Fibroblast of peridontal ligament (primary cell): ENCODE results near the gene NR2F6.

Source experiments
- DNase-seq: peaks from one replicate; pipeline ENCODE4 v3.0.0-alpha.2; 2010; ENCODE audit errors: extremely low read depth

NR2F6 gene

GRCh38 chr19:17237747-17238706, 7.7 kb downstream of the NR2F6 start:
- DNase-seq: no peak

- DNase-seq: no peak
Observed at GRCh38 chr19:17236811-17237543, 8.7 kb downstream of the NR2F6 start.

DNA sequence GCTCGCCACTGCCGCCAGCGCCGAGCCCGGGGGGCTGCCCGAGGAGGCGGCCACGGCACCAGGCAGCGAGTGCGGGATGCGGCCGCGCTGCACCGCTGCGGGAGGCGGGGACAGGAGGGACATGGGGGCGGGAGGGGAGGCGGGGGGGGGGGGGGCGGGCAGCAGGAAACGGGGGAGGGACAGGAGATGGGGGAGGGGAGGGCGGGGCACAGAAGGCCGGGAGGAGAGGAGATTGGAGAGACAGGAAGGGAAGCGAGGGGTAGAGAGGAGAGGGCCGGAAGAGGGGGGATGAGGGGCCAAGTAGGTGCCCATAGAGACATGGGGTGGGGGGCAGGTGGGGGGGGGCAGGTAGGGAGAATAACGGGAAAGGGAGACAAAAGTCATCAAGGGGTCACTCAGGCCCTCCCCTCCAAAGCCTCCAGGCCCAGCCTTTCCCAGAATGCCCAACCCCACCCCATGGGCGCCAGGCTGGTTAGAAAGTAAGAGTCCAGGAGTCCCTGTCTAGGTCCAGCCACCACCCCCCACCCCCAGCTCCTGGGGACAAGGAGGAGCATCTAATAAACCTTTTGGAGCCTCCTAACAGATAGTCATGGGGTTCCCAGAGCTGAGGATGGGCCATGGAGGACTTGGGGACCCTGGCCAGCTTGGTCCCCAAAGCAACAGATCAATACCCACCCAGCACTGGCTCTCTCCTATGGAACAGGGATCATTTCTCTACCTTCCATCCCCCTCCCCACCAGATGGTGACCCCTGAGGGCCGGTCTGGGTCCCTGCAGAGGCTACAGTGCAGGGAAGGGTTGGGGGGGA, 9.5 kb downstream of the NR2F6 start:
- DNase-seq: no peak

DNA sequence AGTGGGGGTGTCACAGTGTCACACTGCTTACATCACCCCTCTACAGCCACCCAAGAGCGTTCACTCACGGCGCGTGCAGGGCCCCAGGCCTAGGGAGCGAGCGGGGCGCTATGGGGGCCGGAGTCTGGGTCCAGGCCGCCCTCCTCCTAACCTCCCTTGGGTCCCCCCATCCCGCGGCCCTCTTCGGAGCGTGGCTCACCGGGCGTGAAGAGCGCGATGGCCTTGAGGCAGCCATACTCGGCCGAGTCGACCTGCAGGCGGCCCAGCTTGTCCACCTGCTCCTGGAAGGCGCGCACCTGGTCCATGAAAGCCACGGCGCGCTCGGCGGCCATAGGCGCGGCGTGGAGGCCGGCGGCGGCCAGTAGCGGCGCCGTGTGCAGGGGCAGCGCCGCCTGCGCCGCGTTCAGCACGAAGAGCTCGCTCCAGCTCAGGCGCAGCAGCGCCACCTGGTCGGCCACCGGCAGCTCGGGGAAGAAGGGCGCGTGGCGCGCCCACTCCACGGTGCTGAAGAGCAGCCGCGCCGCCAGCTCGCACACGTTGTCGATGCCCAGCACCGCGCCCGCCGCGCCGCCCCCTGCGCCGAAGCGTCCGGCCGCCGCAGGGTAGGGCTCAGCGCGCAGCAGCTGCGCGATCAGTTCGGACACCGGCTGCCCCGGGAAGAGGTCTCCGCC, 10.3 kb downstream of the NR2F6 start:
- peak; percentile 58 for DNase-seq

- DNase-seq: peak; percentile 29
Observed at GRCh38 chr19:17234911-17235299, 10.8 kb downstream of the NR2F6 start.

DNA sequence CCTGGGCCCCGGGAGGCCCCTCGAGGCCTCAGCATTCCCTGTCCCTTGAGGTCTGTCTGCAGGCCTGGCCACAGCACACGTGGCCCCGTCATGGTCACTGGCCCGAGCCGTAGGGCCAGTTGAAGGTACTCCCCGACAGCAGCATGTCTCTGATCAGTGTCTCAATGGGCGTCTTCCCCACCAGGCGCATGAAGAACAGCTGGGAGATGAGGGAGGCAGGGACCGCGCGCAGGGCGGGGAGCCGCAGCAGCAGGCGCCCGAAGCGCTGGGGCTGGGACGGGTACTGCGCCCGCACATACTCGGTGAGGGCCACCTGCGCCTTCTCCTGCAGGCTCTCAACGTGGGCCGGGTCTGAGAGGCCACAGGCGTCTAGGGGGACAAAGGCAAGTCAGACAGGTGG, 13.5 kb downstream of the NR2F6 start:
- DNase-seq: no peak

DNA sequence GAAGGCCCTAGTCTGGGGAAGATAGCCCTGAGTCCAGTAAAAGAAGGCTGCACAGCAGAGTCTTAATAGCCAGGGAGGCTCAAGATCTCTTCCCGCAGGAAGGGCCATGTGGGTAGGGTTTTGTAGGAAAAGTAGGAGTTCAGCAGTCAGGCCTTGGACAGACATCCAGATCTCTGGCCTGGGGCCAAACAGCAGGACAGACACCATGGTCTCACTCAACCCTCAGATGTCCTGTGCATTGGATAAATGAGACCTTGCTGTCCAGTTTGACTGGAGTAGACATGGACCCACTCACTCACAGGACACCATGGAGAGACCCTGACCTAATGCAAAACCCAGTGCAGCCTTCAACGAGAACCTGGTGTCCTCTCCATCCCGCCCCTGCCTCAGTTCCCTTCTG, 15.8 kb downstream of the NR2F6 start:
- DNase-seq: no peak

GRCh38 chr19:17227798-17228367, 17.8 kb downstream of the NR2F6 start:
- DNase-seq: no peak

DNA sequence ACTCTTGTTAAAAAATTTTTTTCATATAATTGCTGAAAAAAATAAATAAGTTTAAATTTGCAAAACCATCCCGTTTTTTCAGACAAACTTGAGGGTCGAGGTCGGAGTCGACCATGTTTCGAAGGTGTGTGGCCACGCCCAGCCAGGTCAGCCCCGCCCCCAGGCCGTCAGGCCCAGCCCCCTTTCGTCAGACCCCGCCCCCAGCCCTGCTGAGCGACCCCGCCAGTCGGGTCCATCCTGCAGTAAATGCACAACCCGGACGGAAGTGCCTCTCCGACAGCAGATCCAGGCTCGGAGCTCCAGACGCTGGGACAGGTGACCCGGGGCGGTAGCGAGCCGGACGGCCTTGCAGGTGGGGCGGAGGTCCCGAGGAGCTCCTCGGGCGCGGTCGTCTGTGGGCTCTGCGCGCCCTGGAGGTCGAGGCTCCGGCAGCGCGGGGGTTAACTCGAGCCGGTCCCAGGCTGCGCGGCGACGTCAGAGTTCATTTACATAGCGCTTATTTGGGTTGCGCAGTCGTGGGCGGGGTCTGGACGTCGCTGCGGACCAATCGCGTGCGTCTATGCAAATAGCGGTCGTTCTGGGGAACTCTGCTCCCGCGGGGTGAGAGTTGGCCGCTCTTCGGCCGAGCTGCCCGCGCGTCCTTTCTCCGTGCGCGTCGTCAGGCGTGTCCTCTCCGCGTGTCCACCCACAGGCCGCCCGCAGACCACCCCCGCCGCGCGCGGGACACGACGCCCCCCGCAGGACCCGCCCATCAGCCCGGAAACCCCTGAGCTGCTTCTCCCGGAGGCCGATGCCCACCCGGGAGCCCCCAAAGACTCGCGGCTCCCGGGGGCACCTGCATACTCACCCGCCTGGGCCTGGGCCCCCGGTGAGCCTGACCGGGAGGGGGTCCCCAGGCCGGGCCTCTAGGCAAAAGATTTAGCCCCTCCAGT, 19.5 kb downstream of the NR2F6 start, which contains the start of gene OCEL1:
OCEL1 (plus strand) TSS at position 225 of the 932 bp plus-strand sequence; CDS start at position 247, 22 bp downstream.
- DNase-seq: peak; percentile 96

- no peak for DNase-seq
Observed at GRCh38 chr19:17225053-17225452, 20.7 kb downstream of the NR2F6 start.

GRCh38 chr19:17220207-17220758, 25.4 kb downstream of the NR2F6 start:
- peak; percentile 72 for DNase-seq

GRCh38 chr19:17219286-17219685, 26.4 kb downstream of the NR2F6 start:
- DNase-seq: no peak

GRCh38 chr19:17216058-17216670, 29.6 kb downstream of the NR2F6 start:
- DNase-seq: no peak

DNA sequence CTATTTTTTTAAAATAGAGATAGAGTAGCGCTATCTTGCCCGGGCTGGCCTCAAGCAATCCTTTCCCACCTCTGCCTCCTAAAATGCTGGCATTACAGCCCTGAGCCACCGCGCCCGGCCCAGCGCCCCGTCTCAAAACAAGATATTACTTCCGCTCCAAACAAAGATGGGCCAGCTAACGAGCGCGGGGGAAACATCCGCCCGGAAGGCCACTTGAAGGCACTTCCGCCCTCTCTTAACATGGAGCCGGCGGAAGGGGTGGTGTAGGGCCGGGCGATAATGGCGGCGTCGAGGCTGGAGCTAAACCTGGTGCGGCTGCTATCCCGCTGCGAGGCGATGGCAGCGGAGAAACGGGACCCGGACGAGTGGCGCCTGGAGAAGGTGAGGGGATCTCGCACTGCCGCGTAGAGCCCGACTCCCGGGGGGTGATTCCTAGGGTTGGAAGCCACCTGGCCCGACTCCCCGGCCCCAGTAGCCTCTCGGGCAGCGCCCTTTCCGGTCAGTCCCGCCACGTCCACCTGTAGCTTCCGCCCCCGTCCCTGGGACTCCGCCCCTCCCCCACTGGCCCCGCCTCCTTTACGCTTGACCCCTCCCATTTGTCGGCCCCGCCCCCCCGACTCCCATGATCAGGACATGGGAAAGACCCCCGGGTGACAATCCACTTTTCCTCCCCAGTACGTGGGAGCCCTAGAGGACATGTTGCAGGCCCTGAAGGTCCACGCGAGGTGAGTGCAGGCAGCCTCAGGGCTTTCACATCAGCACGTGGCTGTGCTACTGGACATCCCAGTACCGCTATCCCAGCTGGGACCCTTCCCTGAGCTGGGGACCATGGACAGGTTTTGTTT, 30.4 kb downstream of the NR2F6 start, which contains the start of gene USE1:
USE1 (plus strand) TSS at position 231 of the 845 bp plus-strand sequence; CDS start at position 280, 49 bp downstream.
- peak; percentile 88 for DNase-seq

- no peak for DNase-seq
Observed at GRCh38 chr19:17214508-17215126, 31.1 kb downstream of the NR2F6 start.

DNA sequence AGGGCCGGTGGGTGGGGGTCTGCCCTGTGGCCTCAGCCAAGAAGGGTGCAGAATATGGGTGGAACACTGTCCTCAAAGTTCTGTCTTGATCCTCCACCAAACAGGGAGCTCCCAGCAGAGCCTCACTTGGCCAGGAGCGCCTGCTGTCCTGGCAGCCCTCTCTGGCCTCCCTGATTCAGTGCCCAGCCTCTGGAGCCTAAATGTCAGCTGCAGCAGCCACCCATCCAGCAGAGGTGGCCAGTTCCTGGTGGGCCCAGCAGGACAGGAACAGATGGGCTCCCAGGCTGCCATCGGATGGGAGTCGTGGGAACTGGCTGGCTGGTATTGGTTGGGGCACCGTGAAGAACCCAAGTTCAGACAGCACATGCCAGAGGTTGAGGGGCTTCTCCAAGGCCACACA, 32.4 kb downstream of the NR2F6 start:
- no peak for DNase-seq
